ENCODE measurements around the gene SLC39A13.

Gene SLC39A13

DNA sequence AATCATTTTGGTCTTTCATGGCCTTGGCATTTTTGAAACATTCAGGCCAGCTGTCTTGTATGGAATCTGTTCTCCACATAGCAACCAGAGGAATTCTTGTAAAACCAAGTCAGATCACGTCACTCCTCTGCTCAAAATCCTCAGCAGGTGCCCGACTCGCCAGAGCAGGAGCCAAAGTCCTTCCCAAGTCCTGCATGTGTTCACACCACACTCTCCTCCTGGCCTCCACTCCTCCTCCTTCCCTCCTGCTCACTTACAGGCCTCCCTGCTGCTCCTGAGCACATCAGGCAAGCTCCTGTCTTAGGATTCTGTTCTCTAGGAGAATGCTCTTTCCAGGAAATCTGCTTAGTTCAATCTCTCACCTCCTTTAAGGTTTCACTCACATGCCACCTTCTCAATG lies 24.8 kb downstream of the SLC39A13 start:
- no peak for DNase-seq

DNA sequence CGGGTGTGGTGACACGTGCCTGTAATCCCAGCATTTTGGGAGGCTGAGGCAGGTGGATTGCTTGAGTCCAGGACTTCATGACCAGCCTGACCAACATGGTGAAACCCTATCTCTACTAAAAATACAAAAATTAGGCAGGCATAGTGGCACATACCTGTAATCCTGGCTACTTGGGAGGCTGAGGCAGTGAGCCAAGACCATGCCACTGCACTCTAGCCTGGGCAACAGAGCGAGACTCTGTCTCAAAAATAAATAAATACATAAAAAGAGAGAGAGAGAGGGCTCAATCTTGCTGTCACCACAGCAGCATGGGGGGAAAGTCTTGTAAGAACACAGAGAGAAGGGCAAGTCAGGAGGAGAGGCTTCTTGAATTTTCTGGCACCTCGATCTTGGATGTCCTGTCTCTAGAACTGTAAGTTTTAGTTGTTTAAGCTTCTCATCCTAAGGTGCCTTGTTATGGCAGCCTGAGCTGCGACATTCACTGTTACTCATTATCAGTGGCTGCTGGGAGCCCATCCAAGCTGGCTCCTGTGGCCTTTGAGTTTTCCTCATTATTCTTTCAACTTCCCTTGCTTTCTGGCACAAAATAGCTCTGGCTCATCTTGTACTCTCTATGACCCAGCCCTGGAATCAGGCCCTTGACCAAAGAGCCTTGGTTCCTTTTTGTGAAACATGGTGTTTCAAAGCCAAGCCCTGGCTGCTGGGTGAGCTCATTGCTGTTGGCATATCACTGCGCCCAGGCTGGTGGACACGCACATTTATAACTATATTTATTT lies 25.8 kb downstream of the SLC39A13 start:
- no peak for DNase-seq

DNA sequence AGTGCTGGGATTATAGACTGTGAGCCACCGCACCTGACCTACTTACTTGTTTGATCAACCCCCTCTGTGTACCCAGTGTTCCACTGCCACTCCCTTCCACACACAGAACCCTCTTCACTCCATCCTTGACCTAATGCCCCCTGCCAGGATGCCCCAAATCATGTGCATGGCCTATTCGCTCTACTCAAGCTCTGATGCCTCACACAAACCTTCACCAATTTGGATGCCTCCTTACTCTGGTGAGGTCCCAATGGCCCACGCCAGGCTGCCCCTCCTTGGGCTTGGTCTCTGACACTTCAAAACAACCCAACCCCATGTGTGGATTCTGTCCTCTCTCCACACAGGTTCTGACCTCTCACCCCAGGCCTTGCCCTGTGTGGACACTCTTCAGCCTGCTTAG lies 27.3 kb downstream of the SLC39A13 start:
- no peak for DNase-seq

DNA sequence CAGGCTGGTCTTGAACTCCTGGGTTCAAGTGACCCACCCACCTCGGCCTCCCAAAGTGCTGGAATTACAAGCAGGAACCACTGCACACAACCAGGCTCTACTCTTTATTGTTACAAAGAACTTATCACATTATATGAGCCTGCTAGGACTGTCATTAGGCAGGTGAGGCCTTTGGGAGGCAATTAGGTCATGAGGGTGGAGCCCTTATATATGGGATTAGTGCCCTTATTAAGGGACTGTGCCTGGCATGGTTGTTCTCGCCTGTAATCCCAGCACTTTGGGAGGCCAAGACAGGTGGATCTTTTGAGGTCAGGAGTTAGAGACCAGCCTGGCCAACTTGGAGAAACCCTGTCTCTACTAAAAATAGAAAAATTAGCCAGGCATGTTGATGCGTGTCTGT lies 28.3 kb downstream of the SLC39A13 start:
- no peak for DNase-seq

DNA sequence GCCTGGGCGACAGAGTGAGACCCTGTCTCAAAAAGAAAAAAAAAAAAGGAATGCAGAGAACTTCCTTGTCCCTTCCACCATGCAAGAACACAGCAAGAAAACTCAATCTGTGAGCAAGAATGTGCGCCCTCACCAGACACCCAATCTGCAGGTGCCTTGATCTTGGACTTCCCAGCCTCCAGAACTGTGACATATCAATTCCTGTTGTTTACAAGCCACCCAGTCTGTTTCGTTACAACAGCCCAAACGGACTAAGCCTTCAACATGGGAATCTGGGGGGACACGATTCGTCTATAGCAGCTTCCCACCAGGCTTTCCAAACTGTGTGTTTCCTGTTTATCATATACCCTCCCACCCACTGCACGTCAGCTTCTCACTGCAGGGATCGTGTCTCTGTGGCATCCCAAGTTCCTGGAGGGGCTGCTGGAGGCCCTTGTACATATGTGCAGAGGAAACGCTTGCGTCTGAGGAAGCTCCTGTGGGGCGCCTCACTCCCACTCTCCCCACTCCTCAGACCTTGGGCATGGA lies 28.9 kb downstream of the SLC39A13 start:
- no peak for DNase-seq

DNA sequence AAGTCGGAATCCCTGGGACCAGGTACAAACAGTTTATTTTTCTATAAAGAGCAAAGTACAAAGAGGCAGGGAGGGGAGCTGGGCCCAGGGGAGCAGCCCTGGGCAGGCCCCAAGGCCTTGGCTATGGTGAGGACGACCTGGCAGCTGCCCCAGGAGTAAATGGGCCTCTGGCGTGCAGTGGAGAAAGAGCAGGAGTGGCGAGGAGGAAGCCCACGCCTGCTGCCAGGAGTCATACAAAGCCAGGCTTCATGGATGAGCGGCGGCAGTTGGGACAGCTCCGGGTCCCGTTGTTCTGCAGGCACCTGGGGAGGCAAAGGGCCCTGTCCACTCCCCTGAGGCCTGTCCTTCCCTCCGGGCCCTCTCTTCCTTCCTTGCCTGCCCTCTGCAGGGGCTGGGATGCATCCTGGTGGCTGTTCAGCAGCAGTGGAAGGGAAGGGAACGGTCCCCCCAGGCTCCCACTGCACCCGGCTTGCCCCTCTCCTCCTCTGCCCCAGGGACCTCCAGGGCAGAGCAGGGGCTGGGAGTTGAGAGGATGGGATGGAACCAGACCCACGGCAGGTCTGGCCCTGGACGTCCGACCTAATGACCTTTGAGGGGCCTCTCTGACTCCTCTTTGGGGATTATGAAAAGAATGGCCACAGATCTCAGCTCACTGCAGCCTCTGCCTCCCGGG lies 29.5 kb downstream of the SLC39A13 start:
- DNase-seq: no peak

DNA sequence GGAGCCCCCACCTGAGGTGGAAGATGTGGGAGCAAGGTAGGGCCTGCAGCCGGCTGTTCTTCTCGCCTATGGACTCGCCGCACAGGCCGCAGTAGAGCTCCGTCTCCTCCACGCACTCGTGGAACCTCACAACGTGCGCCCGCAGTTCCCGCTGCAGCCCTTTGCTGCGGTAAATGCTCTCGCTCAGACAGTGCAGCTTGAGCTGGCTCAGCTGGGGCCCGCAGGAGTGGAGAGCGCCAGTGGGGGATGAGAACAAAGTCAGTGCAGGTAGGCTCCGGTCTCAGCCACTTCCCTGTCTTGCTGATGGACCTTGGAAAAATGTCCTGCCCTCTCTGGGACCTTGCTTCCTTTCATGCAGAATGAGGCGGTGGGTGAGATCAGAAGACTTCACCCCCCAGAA lies 30.3 kb downstream of the SLC39A13 start:
- DNase-seq: no peak

DNA sequence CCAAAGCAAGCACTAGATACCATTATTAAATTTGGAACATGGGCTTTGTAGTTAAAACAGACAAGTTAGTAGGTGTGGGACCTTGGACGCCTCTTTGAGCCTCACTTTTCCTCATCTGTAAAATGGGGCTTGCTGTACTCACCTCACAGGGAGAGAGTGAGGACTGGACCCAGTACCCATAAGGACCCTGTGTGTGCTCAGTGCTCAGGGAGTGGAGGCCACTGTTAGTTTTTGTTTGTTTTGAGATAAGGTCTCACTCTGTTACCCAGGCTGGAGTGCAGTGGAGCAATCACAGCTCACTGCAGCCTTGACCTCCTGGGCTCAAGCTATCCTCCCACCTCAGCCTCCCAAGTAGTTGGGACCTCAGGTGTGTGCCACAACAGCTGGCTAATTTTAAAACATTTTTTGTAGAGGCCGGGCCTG lies 31.7 kb downstream of the SLC39A13 start:
- no peak for DNase-seq

DNA sequence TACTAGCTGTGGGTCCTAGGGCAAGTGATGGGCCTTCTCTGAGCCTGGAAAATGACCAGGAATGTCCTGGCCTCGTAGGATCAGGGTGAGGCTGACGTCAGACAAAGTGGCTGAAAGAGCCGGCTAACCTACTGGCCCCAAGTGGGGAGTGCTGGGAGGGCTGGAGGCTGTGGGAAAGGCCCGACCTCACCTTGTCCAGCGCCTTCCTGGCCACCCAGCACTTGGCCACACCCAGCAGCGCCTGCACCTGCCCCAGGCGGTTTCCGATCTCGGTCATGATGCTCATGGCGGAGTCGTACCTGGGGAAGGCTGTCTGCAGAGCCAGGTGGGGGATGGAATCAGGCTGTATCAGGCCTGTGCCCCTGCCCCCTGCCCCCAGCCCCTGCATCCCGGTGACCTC lies 33.0 kb downstream of the SLC39A13 start:
- DNase-seq: no peak

DNA sequence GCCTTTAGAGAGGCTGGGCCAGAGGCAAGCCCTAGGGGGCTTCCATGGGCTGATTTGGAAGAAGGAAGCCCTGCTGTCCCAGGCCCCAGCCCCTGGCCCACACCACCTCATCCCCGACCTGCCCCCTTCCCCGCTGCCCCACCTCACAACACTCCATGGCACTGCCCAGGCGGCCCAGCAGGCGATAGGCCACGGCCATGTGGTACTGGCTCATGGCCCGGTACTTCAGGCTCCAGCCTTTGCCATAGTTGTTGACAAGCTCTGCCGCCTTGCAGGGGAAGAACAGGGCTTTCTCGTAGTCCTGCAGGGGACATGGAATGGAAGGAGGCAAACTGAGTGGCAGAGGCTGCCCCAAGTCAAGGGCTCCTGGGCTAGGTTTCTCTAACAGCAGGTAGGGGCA lies 34.1 kb downstream of the SLC39A13 start:
- no peak for DNase-seq

DNA sequence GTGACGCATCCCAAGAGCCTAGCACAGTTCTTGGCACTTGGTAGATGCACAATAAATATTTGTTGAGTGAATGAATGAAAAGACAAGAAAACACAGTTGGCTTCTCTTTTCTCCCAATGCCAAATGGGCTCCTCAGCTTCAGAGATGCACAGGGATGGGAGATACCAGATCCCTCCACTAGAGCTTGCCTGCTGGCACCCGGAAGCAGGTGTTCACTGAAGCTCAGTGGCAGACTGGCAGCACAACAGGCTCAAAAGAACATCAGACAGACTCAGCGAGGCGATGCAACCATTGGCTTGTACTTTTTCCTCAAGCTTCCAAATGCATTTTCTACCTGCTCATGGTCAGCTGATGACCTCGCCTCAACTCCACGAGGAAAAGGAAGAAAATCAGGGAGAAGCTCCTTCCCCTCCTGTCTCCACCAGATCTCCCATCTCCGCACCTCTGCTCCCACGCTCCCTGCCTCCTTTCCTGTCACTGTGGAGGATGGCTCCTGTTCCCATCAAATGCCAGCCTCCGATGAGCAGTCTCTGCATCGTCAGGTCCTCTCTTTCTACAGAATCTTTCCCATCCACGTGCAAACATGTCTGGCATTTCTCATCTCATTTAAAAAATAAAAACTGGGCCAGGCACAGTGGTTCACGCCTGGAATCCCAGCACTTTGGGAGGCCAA lies 34.8 kb downstream of the SLC39A13 start:
- no peak for DNase-seq

DNA sequence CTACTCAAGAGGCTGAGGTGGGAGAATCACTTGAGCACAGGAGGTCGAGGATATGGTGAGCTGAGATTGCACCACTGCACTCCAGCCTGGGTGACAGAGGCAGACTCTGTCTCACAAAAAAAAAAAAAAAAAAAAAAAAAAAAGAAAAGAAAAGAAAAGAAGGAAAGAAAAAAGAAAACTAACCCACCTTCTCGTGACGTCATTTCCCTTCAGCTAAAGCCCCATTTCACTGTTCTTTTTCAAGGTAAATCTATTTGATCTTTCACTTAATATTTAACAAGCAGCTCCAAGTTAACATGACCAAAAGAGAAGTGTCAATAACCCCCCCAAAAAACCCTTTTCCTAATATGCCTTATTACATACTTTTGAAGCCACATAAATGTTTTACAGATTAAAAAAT lies 35.4 kb downstream of the SLC39A13 start:
- DNase-seq: no peak

DNA sequence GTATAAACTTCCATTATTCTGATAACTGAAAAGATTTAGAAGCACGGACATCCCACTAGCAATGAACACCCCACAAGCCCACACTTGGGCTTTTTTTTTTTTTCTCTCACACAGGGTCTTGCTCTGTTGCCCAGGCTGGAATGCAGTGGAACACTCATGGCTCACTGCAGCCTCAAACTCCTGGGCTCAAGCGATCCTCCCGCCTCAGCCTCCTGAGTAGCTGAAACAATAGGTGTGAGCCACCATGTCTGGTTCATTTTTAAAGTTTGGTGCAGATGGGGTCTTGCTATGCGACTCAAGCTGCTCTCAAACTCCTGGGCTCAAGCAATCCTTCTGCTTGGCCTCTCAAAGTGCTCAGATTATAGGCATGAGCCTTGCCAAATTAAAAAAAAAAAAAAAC lies 37.5 kb downstream of the SLC39A13 start:
- DNase-seq: no peak

DNA sequence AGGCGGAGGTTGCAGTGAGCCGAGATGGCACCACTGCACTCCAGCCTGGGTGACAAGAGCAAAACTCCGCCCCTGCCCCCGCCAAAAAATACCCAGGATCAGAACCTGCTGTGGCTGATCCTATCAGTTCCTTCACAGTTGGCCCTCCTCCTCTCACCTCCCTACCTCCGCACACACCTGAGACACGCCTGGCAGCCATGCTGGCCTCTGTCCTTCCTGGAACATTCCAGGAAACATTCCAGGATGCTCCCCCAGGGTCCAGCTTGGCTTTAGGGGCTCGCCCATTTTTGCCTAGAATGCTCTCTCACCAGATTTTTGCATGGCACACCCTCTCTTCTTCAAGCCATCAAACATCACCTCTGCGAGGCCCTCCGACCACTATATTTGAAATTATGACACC lies 38.4 kb downstream of the SLC39A13 start:
- DNase-seq: no peak

DNA sequence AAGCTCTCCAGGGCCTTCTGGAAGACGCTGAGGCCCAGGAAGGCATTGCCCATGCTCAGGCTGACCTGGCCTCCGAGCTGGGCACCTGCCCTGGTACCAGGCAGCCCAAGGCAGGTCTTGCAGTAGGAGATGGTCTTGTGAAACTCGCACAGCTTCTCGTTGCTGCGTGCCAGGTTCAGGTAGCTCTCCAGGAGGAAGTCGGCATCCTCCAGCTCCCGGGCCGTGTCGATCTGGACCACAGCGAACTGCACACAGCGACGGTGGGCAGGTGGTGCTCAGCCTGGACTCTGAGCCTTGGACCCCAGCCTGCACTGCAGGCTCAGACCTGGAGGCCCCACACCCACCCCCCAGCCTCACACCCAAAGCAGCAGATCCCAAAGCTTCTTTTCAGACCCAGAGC lies 39.5 kb downstream of the SLC39A13 start:
- no peak for DNase-seq

DNA sequence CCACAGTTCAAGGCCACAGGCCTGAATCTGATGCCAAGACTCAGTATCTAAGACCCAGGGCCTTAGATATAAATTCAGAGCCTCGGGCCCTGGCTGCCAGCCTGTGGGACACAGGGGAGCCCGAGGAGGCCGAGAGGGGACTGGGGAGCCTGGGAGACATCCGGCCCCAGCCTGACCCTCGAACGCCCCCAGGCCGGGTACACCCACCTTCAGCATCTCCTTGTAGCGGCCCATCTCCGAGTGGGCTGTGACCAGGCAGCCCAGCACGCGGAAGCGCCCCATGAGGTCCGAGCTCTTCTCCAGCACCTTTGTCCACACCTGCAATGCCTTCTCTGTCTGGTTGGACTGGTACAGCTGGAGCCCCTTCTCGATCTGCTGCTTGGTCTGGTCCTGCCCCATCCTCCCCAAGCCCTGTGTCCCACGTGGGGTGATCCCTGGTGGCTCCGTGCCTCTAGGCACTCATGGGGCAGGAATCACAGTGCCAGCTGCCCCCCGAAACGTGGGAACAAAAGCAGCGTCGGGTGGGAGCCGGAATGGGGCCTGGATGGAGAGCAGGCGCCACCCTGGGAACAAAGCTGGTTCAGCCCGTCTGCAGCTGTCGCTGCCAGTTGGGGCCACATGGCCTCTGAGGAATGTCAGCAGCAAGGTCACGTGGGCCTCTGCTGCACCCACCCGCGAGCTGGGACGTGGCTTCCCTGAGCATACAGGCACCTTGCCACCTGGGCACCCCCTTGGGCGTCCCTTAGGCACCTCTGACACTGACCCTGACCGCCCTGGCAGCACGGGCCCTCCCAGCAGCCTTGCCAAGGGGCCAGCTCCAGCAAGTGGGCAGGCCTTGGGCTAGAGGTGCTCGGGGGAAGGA lies 40.4 kb downstream of the SLC39A13 start, which contains the start of gene RAPSN:
Gene RAPSN, minus strand, starts transcription at position 571 of the 862 bp plus-strand sequence. Its CDS starts 172 bp downstream, at position 399.
- DNase-seq: no peak

DNA sequence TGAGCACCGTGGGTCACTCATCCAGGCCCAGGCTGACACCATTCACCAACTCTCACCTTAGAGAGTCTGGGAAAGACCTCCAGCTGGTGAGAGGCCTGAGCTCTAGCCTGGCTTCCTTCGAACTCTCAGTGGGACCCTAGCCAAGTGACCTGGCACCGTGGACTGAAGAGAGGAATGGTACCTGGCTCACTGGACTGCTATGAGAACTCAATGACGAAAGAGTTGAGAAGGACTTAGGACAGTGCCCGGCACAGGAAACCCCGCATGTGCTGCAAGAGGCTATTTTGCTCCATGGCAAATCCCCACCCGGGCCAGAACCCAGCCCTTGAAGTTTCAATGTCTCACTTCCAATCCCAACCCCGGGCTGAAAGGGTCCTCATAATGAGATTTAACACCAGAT lies 41.2 kb downstream of the SLC39A13 start:
- DNase-seq: no peak

DNA sequence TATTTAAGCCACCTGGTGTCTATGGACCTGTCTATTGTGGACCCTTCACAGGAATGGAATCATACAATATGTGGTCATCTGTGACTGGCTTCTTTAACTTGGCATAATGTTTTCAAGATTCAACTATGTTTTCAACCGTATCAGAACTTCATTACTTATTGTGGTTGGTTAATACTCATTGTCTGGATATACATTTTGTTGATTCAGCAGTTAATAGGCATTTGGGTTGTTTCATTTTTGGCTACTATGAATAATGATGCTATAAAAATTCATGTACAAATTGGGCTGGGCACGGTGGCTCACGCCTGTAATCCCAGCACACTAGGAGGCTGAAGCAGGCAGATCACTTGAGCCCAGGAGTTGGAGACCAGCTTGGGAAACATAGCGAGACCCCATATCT lies 43.0 kb downstream of the SLC39A13 start:
- DNase-seq: no peak

DNA sequence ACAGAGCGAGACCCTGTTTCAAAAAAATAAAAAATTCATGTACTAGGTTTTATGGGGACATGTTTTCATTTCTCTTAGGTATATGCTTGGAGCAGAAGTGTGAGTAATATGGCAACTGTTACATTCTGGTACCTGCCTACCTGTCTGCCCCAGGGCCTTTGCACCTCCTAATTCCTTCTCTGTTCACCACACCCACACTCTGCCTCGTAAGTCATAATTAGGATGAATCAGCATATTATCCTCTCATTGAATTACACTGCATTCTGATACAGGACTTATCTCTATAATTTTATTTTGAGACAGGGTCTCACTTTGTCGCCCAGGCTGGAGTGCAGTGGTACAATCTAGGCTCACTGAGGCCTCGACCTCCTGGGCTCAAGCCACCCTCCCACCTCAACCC lies 43.6 kb downstream of the SLC39A13 start:
- no peak for DNase-seq

DNA sequence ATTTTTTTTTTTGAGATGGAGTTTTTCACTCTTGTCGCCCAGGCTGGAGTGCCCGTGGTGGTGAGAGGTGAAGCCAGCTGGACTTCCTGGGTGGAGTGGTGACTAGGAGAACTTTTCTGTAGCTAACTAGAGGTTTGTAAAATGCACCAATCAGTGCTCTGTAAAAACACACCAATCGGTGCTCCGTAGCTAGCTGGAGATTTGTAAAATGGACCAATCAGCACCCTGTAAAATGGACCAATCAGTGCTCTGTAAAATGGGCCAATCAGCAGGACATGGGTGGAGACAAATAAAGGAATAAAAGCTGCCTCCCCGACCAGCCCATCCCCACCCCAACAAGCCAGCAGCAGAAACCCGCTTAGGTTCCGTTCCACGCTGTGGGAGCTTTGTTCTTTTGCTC lies 45.0 kb downstream of the SLC39A13 start:
- DNase-seq: no peak

DNA sequence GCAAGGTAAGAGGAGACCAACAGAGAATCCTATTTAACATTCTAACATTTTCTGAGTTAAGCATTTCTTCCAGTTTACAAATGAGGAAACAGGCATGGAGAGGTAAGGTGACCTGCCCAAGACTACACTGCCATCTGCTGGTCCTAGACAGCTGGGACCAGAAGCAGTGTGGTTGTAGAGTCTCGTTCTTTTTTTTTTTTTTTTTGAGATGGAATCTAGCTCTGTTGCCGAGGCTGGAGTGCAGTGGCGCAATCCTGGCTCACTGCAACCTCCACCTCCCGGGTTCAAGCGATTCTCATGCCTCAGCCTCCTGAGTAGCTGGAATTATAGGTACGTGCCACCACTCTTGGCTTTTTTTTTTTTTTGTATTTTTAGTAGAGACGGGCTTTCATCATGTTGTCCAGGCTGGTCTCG lies 45.9 kb downstream of the SLC39A13 start:
- peak; percentile 54 for DNase-seq

DNA sequence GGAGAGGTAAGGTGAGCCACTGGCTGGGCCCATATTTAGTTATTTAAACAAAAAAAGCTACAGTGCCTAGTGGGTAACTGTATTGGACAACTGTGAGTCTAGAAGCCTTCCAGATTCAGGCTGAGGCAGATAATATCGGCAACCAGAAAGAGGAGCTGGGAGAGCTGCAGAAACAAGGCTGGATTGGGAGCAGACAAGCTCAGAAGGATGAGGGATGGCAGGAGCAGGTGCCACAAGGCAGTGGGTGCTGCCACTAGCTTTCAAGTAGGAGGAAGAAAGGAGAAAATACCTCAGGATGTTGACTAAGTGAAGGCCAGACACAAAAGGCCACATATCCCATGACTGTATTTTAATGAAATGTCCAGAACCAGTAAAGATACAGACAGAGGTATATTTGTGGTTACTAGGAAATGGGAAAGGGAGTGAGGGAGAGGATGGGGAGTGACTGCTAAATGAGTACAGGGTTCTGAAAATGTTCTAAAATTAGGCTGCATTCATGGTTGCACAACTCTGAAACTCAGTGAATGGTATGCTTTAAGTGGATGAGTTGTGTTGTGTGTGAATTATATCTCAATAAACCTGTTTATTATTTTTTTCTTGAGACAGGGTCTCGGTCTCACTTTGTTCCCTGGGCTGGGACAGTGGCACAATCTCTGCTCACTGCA lies 52.3 kb downstream of the SLC39A13 start:
- no peak for DNase-seq
